Endodermal cell (in vitro differentiated cells): ENCODE measurements around the gene FGF12. TPM values are rescaled to one million over a fixed set of nuclear protein-coding genes. Genes with fewer than 3 reads are reported as not detected.

Experiments used
- DNase-seq: peaks from one replicate; pipeline ENCODE4 v3.0.0-alpha.2; 2017
- H3K27ac ChIP-seq: 2 replicates; pipeline ENCODE4 v1.5.1; 2013; ENCODE audit warnings: mild to moderate bottlenecking, low read depth, low read length, moderate library complexity
- H3K27me3 ChIP-seq: 2 replicates; pipeline ENCODE4 v1.6.1; 2013; ENCODE audit warnings: mild to moderate bottlenecking, low read length, moderate library complexity; ENCODE audit not compliant: insufficient read depth, control insufficient read depth, poor library complexity, severe bottlenecking
- H3K36me3 ChIP-seq: 2 replicates; pipeline ENCODE4 v1.7.0; 2013; ENCODE audit warnings: mild to moderate bottlenecking, low read length, moderate library complexity; ENCODE audit not compliant: control insufficient read depth, insufficient read depth
- H3K4me1 ChIP-seq: one replicate; pipeline ENCODE4 v1.7.0; 2013; ENCODE audit warnings: low read length; ENCODE audit not compliant: control insufficient read depth, insufficient read depth
- H3K4me3 ChIP-seq: 2 replicates; pipeline ENCODE4 v1.5.1; 2013; ENCODE audit warnings: mild to moderate bottlenecking, low read length, moderate library complexity
- H3K9ac ChIP-seq: 2 replicates; pipeline ENCODE4 v1.6.1; 2013; ENCODE audit warnings: mild to moderate bottlenecking, low read length, moderate library complexity; ENCODE audit not compliant: poor library complexity, severe bottlenecking; ENCODE audit errors: extremely low read depth
- H3K9me3 ChIP-seq: 2 replicates; pipeline ENCODE4 v1.6.1; 2013; ENCODE audit warnings: mild to moderate bottlenecking, low read length, moderate library complexity; ENCODE audit not compliant: control insufficient read depth
- H3K27ac Mint-ChIP-seq: 2 replicates; pipeline ENCODE4 v1.8.0; 2020; ENCODE audit warnings: mixed read lengths
- H3K27me3 Mint-ChIP-seq: 2 replicates; pipeline ENCODE4 v1.8.0; 2021; ENCODE audit warnings: mild to moderate bottlenecking, mixed read lengths; ENCODE audit not compliant: insufficient read depth
- H3K36me3 Mint-ChIP-seq: 2 replicates; pipeline ENCODE4 v1.8.0; 2020; ENCODE audit warnings: low read depth, mixed read lengths
- H3K4me1 Mint-ChIP-seq: 2 replicates; pipeline ENCODE4 v1.8.0; 2020; ENCODE audit warnings: mixed read lengths
- H3K4me3 Mint-ChIP-seq: 2 replicates; pipeline ENCODE4 v1.8.0; 2020; ENCODE audit warnings: mild to moderate bottlenecking, moderate library complexity, mixed read lengths
- H3K9me3 Mint-ChIP-seq: 2 replicates; pipeline ENCODE4 v1.8.0; 2020; ENCODE audit warnings: mild to moderate bottlenecking, mixed read lengths
- CTCF ChIP-seq: fragments of 200-600 bp; sonication (generic); conservative IDR thresholded peaks from 2 replicates; pipeline ENCODE4 v1.5.0; 2021; ENCODE audit warnings: antibody characterized with exemption, mild to moderate bottlenecking
- WGBS, 2 experiments: methylation state at CpG; one replicate each; pipeline versions ENCODE4 v1.1.5 to v1.1.7; 2013; ENCODE audit warnings: missing lambda C conversion rate in 2 of 2, mixed read lengths in 1 of 2; ENCODE audit not compliant: insufficient coverage in 1 of 2, insufficient read length in 1 of 2; 5-methylcytosine and 5-hydroxymethylcytosine counted together
- total RNA-seq, 2 donors: library from RNA; stranded (reverse); fragmentation: NEBNext Ultra II Directional in 1 of 2; extraction: Animal tissue kit (Norgen Biotek cat#: 25700) in 1 of 2; gene quantifications; 2 replicates in 1 of 2; 3 replicates in 1 of 2; pipeline ENCODE4 v1.2.1, GENCODE V29; 2021

The FGF12 gene
- total RNA-seq, 2 donors from 2014 or later: 22.9 to 25.2 TPM

- H3K4me3 ChIP-seq: no peak overlapping the region
- Mint-ChIP-seq H3K9me3 (no peaks in the 10 kb centered on the region), H3K4me3 (no peak overlapping the region), H3K4me1 (no peaks in the 10 kb centered on the region), H3K27me3 (no peaks in the 10 kb centered on the region), H3K36me3 (no peaks in the 10 kb centered on the region), H3K27ac (no peak overlapping the region)
- H3K9me3 ChIP-seq: no peaks in the 10 kb centered on the region
- no peaks in the 10 kb centered on the region for H3K36me3 ChIP-seq
- no peak for TF ChIP-seq CTCF
- WGBS, 2 experiments: 93 to 94% methylated on average over 4 to 5 of the region's 5 CpGs
- no peak overlapping the region for H3K27ac ChIP-seq
- no peak overlapping the region for H3K9ac ChIP-seq
- no peaks in the 10 kb centered on the region for H3K4me1 ChIP-seq
- H3K27me3 ChIP-seq: no peaks in the 10 kb centered on the region
- no peak for DNase-seq
Measured at GRCh38 chr3:192224634-192225155, 502.6 kb downstream of the FGF12 start.

- no peaks in the 10 kb centered on the region for H3K36me3 Mint-ChIP-seq
- Histone ChIP-seq H3K9me3 (no peaks in the 10 kb centered on the region), H3K27ac (no peak overlapping the region), H3K4me1 (no peaks in the 10 kb centered on the region), H3K4me3 (no peak overlapping the region), H3K36me3 (no peaks in the 10 kb centered on the region), H3K27me3 (no peaks in the 10 kb centered on the region), H3K9ac (no peak overlapping the region)
- no peaks in the 10 kb centered on the region for H3K4me1 Mint-ChIP-seq
- no peaks in the 10 kb centered on the region for H3K9me3 Mint-ChIP-seq
- DNase-seq: no peak
- H3K27ac Mint-ChIP-seq: no peak overlapping the region
- WGBS, 2 experiments: 60% methylated on average over 1 of the region's 2 CpGs; no CpG with 5 or more reads in 1 of the 2 experiments
- H3K27me3 Mint-ChIP-seq: no peaks in the 10 kb centered on the region
- no peak for TF ChIP-seq CTCF
- H3K4me3 Mint-ChIP-seq: no peak overlapping the region
Measured at GRCh38 chr3:192223815-192224214, 503.5 kb downstream of the FGF12 start.

GRCh38 chr3:192220915-192221314, 506.4 kb downstream of the FGF12 start:
- Histone ChIP-seq H3K4me3 (no peak overlapping the region), H3K9ac (no peak overlapping the region), H3K9me3 (no peaks in the 10 kb centered on the region), H3K4me1 (peaks cover 3% of the 10 kb centered on the region), H3K36me3 (no peaks in the 10 kb centered on the region), H3K27me3 (no peaks in the 10 kb centered on the region), H3K27ac (no peak overlapping the region)
- no peaks in the 10 kb centered on the region for H3K27me3 Mint-ChIP-seq
- no peaks in the 10 kb centered on the region for H3K9me3 Mint-ChIP-seq
- no peak for TF ChIP-seq CTCF
- no peak overlapping the region for H3K27ac Mint-ChIP-seq
- no peak overlapping the region for H3K4me3 Mint-ChIP-seq
- peaks cover 5% of the 10 kb centered on the region for H3K4me1 Mint-ChIP-seq
- WGBS, 2 experiments: 92% methylated on average over 1 of the region's 1 CpG; no CpG with 5 or more reads in 1 of the 2 experiments
- no peak for DNase-seq
- H3K36me3 Mint-ChIP-seq: no peaks in the 10 kb centered on the region
